ENCODE results near the gene ZRANB1.

GRCh38 chr10:125026974-125027735 lies 85.2 kb downstream of the ZRANB1 start:
- TF ChIP-seq CTCF (conservative IDR thresholded peaks at IDR 0.05 in 1 of 2, IDR thresholded peaks at IDR 0.05 in 1 of 2; ENCODE audit: extremely low read depth in 1 of 2, insufficient read depth in 1 of 2, low read depth in 1 of 2, low read length in 2 of 2), result no peak
- no peak for TF ChIP-seq EZH2 (IDR thresholded peaks at IDR 0.05; ENCODE audit: borderline replicate concordance, low read length)

Data from mammary epithelial cell (primary cell).